Activated T-cell treated with anti-CD3 and anti-CD28 coated beads, Interleukin-2, amount 50 U/mL, for 4 hours (primary cell): ENCODE data around the gene CATSPER4. TPM values are rescaled to one million over a fixed set of nuclear protein-coding genes. Genes with fewer than 3 reads are reported as not detected.
A peak's percentile ranks its signal among the peaks of the same experiment; 100 is the strongest.

Experiments
- ATAC-seq, 2 donors: fragments of 200-7000 bp; cut with Tn5 transposase; one replicate each; pipeline ENCODE4 v1.10.0; 2021
- DNase-seq: peaks from one replicate; pipeline ENCODE4 v3.0.0-alpha.2; 2020
- H3K27me3 Mint-ChIP-seq: one replicate; pipeline ENCODE4 v1.8.0; 2021; ENCODE audit warnings: low read depth, mixed read lengths
- H3K36me3 Mint-ChIP-seq: one replicate; pipeline ENCODE4 v1.8.0; 2022; ENCODE audit warnings: mixed read lengths; ENCODE audit not compliant: insufficient read depth
- H3K4me1 Mint-ChIP-seq: one replicate; pipeline ENCODE4 v1.8.0; 2021; ENCODE audit warnings: low read depth, mixed read lengths
- H3K4me3 Mint-ChIP-seq: one replicate; pipeline ENCODE4 v1.8.0; 2021; ENCODE audit warnings: mild to moderate bottlenecking, moderate library complexity, mixed read lengths
- H3K9me3 Mint-ChIP-seq: one replicate; pipeline ENCODE4 v1.8.0; 2021; ENCODE audit warnings: mixed read lengths
- total RNA-seq, 3 donors: library from RNA; stranded (reverse); gene quantifications; one replicate each; pipeline ENCODE4 v1.2.1, GENCODE V29; 2021

The CATSPER4 gene
- not detected for total RNA-seq

- ATAC-seq, result no peak
- H3K4me3 Mint-ChIP-seq, result no peak within 1 kb of the TSS
Observed at GRCh38 chr1:26190373-26190987, at the start of gene CATSPER4. CATSPER4 (plus strand) TSS chr1:26190602; CDS start chr1:26190628, 26 bp downstream.

GRCh38 chr1:26142159-26142558 is 48.2 kb upstream of the CATSPER4 start:
- H3K4me1 Mint-ChIP-seq, result peaks cover 10% of the 10 kb centered on the region
- DNase-seq, result no peak
- H3K36me3 Mint-ChIP-seq, result no peaks in the 10 kb centered on the region
- peaks cover 5% of the 10 kb centered on the region for H3K27me3 Mint-ChIP-seq
- ATAC-seq, result no peak
- H3K9me3 Mint-ChIP-seq, result no peaks in the 10 kb centered on the region
- no peak overlapping the region for H3K4me3 Mint-ChIP-seq

More at GRCh38 chr1:26190373-26190987, at the start of gene CATSPER4:
- Mint-ChIP-seq H3K36me3 (no peaks in the 10 kb centered on the region), H3K9me3 (no peaks in the 10 kb centered on the region), H3K4me1 (peaks cover 16% of the 10 kb centered on the region), H3K27me3 (no peaks in the 10 kb centered on the region)
- DNase-seq, result no peak

- no peaks in the 10 kb centered on the region for H3K36me3 Mint-ChIP-seq
- H3K4me3 Mint-ChIP-seq, result no peak overlapping the region
- peaks cover 7% of the 10 kb centered on the region for H3K27me3 Mint-ChIP-seq
- DNase-seq, result peak; percentile 80
- peaks cover 3% of the 10 kb centered on the region for H3K4me1 Mint-ChIP-seq
- ATAC-seq, result peak; percentile 81 to 96
- H3K9me3 Mint-ChIP-seq, result no peaks in the 10 kb centered on the region
Observed at GRCh38 chr1:26145041-26145959, 45.1 kb upstream of the CATSPER4 start.

- H3K9me3 Mint-ChIP-seq, result no peaks in the 10 kb centered on the region
- H3K36me3 Mint-ChIP-seq, result no peaks in the 10 kb centered on the region
- no peak for DNase-seq
- H3K27me3 Mint-ChIP-seq, result peaks cover 7% of the 10 kb centered on the region
- H3K4me1 Mint-ChIP-seq, result peaks cover 3% of the 10 kb centered on the region
- no peak overlapping the region for H3K4me3 Mint-ChIP-seq
- ATAC-seq, result no peak
Observed at GRCh38 chr1:26145960-26146294, 44.5 kb upstream of the CATSPER4 start.

GRCh38 chr1:26148887-26149286 is 41.5 kb upstream of the CATSPER4 start:
- no peak for DNase-seq
- H3K9me3 Mint-ChIP-seq, result no peaks in the 10 kb centered on the region
- no peak overlapping the region for H3K4me3 Mint-ChIP-seq
- no peak for ATAC-seq
- H3K36me3 Mint-ChIP-seq, result no peaks in the 10 kb centered on the region
- peaks cover 3% of the 10 kb centered on the region for H3K4me1 Mint-ChIP-seq
- H3K27me3 Mint-ChIP-seq, result peaks cover 7% of the 10 kb centered on the region

GRCh38 chr1:26153966-26154532 is 36.4 kb upstream of the CATSPER4 start:
- Mint-ChIP-seq H3K27me3 (peaks cover 26% of the 10 kb centered on the region), H3K9me3 (no peaks in the 10 kb centered on the region), H3K4me3 (no peak overlapping the region), H3K4me1 (peaks cover 3% of the 10 kb centered on the region), H3K36me3 (no peaks in the 10 kb centered on the region)
- DNase-seq, result no peak
- no peak for ATAC-seq

GRCh38 chr1:26154750-26155149 is 35.7 kb upstream of the CATSPER4 start:
- ATAC-seq (no peak), DNase-seq (no peak)
- H3K27me3 Mint-ChIP-seq, result peaks cover 31% of the 10 kb centered on the region
- H3K4me1 Mint-ChIP-seq, result peaks cover 3% of the 10 kb centered on the region
- H3K4me3 Mint-ChIP-seq, result no peak overlapping the region
- H3K36me3 Mint-ChIP-seq, result no peaks in the 10 kb centered on the region
- no peaks in the 10 kb centered on the region for H3K9me3 Mint-ChIP-seq

- no peak for DNase-seq
- Mint-ChIP-seq H3K4me1 (peaks cover 3% of the 10 kb centered on the region), H3K9me3 (no peaks in the 10 kb centered on the region), H3K36me3 (no peaks in the 10 kb centered on the region), H3K4me3 (no peak overlapping the region), H3K27me3 (peaks cover 34% of the 10 kb centered on the region)
- ATAC-seq, result no peak
Observed at GRCh38 chr1:26155370-26156284, 34.8 kb upstream of the CATSPER4 start.

- no peak overlapping the region for H3K4me3 Mint-ChIP-seq
- ATAC-seq, result peak; percentile 14 to 20
- peaks cover 3% of the 10 kb centered on the region for H3K4me1 Mint-ChIP-seq
- peaks cover 37% of the 10 kb centered on the region for H3K27me3 Mint-ChIP-seq
- no peaks in the 10 kb centered on the region for H3K36me3 Mint-ChIP-seq
- H3K9me3 Mint-ChIP-seq, result no peaks in the 10 kb centered on the region
- DNase-seq, result no peak
Observed at GRCh38 chr1:26156285-26157038, 33.9 kb upstream of the CATSPER4 start.

- Mint-ChIP-seq H3K9me3 (no peaks in the 10 kb centered on the region), H3K4me3 (no peak overlapping the region), H3K4me1 (peaks cover 7% of the 10 kb centered on the region), H3K36me3 (no peaks in the 10 kb centered on the region), H3K27me3 (peaks cover 48% of the 10 kb centered on the region)
- DNase-seq, result no peak
- ATAC-seq, result no peak
Observed at GRCh38 chr1:26158271-26158907, 32.0 kb upstream of the CATSPER4 start.

GRCh38 chr1:26158908-26159742 is 31.3 kb upstream of the CATSPER4 start, which contains the start of gene FAM110D:
FAM110D (plus strand) TSS chr1:26159079; CDS start chr1:26161292, 2,213 bp downstream.
- H3K4me3 Mint-ChIP-seq, result no peak within 1 kb of the TSS
- H3K27me3 Mint-ChIP-seq, result peaks cover 53% of the 10 kb centered on the region
- ATAC-seq (no peak), DNase-seq (no peak)
- peaks cover 9% of the 10 kb centered on the region for H3K4me1 Mint-ChIP-seq
- H3K36me3 Mint-ChIP-seq, result no peaks in the 10 kb centered on the region
- H3K9me3 Mint-ChIP-seq, result no peaks in the 10 kb centered on the region

GRCh38 chr1:26159743-26160039 is 30.7 kb upstream of the CATSPER4 start:
- ATAC-seq, result no peak
- Mint-ChIP-seq H3K9me3 (no peaks in the 10 kb centered on the region), H3K4me3 (no peak overlapping the region), H3K4me1 (peaks cover 9% of the 10 kb centered on the region), H3K36me3 (no peaks in the 10 kb centered on the region), H3K27me3 (peaks cover 53% of the 10 kb centered on the region)
- no peak for DNase-seq
